IMR-90 (cell line): ENCODE data around the gene GALNT17.

Source experiments
- CEBPB ChIP-seq: IDR thresholded peaks from 2 replicates; pipeline ENCODE4 v1.6.1; 2012; ENCODE audit warnings: low read depth, low read length, improper control_type of control experiment
- CTCF ChIP-seq: conservative IDR thresholded peaks from 2 replicates; pipeline ENCODE4 v1.5.1; 2012; ENCODE audit warnings: mild to moderate bottlenecking, low read depth, low read length, improper control_type of control experiment
- ELK1 ChIP-seq: fragments of 150-350 bp; IDR thresholded peaks from 2 replicates; pipeline ENCODE4 v1.6.1; 2016; ENCODE audit warnings: low read depth, mild to moderate bottlenecking, low read length, moderate library complexity, borderline replicate concordance
- MAFK ChIP-seq: IDR thresholded peaks from 2 replicates; pipeline ENCODE4 v1.6.1; 2012; ENCODE audit warnings: low read depth, low read length, improper control_type of control experiment
- MXI1 ChIP-seq: IDR thresholded peaks from 2 replicates; pipeline ENCODE4 v1.6.1; 2012; ENCODE audit warnings: low read depth, mild to moderate bottlenecking, low read length, moderate library complexity, borderline replicate concordance
- POLR2A ChIP-seq: IDR thresholded peaks from 2 replicates; pipeline ENCODE4 v1.6.1; 2012; ENCODE audit warnings: mild to moderate bottlenecking, low read depth, low read length
- RFX5 ChIP-seq: IDR thresholded peaks from 2 replicates; pipeline ENCODE4 v1.8.0; 2012; ENCODE audit warnings: low read depth, mild to moderate bottlenecking, low read length, moderate library complexity

GRCh38 chr7:71482284-71482683 is 350.3 kb downstream of the GALNT17 start:
- TF ChIP-seq RFX5, result no peak
- TF ChIP-seq CTCF, result no peak
- no peak for TF ChIP-seq POLR2A
- no peak for TF ChIP-seq ELK1
- no peak for TF ChIP-seq MAFK
- no peak for TF ChIP-seq CEBPB
- TF ChIP-seq MXI1, result no peak
